GM18499 (cell line): ENCODE results near the gene PEX11B.

ENCODE experiments used
- ATAC-seq: cut with Tn5 transposase; IDR thresholded peaks from one replicate; pipeline ENCODE4 v1.9.1; 2021; ENCODE audit warnings: moderate number of reproducible peaks; ENCODE audit not compliant: insufficient read depth, unreplicated experiment

PEX11B gene

GRCh38 chr1:145878724-145879123 lies 39.8 kb downstream of the PEX11B start:
- ATAC-seq = no peak

GRCh38 chr1:145877923-145878486 lies 40.5 kb downstream of the PEX11B start:
- no peak for ATAC-seq

- no peak for ATAC-seq
These were observed 43.9 kb downstream of the PEX11B start for GRCh38 chr1:145874646-145875045.

- no peak for ATAC-seq
These were observed 46.3 kb downstream of the PEX11B start for GRCh38 chr1:145871994-145872924.

- ATAC-seq = no peak
These were observed 50.3 kb downstream of the PEX11B start for GRCh38 chr1:145868232-145868631.

- ATAC-seq = no peak
These were observed 55.1 kb downstream of the PEX11B start for GRCh38 chr1:145863282-145864018.
